ENCODE data around the gene HERC3.

DNA sequence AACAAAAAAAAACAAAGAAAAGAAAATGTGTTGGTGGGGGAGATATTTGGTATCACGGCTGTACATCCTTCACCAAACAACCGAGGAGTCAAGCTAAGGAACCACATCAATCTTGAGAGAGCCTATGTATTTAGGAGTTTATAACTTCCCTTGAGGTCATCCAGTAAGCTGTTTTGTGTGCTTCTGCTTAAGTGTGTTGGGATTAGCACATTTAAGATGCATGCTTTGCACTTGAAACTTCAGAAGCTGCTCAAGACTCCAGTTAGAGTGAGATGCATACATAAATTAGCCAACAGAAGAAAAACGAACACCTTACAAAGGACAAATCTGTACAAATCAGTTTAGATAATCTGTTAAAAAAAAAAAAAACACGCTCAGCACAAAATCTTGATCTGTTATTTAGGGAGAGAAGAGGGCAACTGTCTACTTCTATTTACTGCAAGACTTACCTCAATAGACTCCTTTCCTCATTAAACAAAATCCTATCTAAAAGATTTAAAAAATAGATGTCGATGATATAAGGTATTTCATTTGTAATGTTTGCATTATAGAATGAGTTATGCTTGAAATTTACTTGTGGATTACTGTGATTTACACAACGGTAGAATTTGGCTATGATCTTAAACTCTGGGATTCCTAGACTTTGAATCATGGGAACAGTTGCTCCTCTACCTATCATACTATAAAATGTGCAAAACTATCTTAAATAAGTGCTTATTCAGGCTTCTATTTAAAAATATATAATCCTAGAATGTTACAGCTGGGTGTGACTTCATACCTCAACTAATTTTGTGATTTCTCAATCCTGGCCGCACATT lies 159.2 kb downstream of the HERC3 start:
- TF ChIP-seq ZNF565 (CRISPR knock-in tag; conservative IDR thresholded peaks at IDR 0.05; ENCODE audit: low read depth), result no peak
- TF ChIP-seq, protein P1, sequence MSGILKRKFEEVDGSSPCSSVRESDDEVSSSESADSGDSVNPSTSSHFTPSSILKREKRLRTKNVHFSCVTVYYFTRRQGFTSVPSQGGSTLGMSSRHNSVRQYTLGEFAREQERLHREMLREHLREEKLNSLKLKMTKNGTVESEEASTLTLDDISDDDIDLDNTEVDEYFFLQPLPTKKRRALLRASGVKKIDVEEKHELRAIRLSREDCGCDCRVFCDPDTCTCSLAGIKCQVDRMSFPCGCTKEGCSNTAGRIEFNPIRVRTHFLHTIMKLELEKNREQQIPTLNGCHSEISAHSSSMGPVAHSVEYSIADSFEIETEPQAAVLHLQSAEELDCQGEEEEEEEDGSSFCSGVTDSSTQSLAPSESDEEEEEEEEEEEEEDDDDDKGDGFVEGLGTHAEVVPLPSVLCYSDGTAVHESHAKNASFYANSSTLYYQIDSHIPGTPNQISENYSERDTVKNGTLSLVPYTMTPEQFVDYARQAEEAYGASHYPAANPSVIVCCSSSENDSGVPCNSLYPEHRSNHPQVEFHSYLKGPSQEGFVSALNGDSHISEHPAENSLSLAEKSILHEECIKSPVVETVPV (CRISPR knock-in tag; IDR thresholded peaks at IDR 0.05), result no peak
- TF ChIP-seq TOX (CRISPR knock-in tag; IDR thresholded peaks at IDR 0.05; ENCODE audit: borderline replicate concordance), result no peak
- TF ChIP-seq ARNTL (CRISPR knock-in tag; IDR thresholded peaks at IDR 0.05; ENCODE audit: borderline replicate concordance, low read depth), result no peak
- no peak for TF ChIP-seq ZNF8 (CRISPR knock-in tag; IDR thresholded peaks at IDR 0.05)
- no peak for TF ChIP-seq POU6F1 (CRISPR knock-in tag; IDR thresholded peaks at IDR 0.05; ENCODE audit: borderline replicate concordance, low read depth)
- TF ChIP-seq, protein P2, sequence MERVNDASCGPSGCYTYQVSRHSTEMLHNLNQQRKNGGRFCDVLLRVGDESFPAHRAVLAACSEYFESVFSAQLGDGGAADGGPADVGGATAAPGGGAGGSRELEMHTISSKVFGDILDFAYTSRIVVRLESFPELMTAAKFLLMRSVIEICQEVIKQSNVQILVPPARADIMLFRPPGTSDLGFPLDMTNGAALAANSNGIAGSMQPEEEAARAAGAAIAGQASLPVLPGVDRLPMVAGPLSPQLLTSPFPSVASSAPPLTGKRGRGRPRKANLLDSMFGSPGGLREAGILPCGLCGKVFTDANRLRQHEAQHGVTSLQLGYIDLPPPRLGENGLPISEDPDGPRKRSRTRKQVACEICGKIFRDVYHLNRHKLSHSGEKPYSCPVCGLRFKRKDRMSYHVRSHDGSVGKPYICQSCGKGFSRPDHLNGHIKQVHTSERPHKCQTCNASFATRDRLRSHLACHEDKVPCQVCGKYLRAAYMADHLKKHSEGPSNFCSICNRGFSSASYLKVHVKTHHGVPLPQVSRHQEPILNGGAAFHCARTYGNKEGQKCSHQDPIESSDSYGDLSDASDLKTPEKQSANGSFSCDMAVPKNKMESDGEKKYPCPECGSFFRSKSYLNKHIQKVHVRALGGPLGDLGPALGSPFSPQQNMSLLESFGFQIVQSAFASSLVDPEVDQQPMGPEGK (CRISPR knock-in tag; IDR thresholded peaks at IDR 0.05; ENCODE audit: borderline replicate concordance), result no peak
- TF ChIP-seq ZFP3 (CRISPR knock-in tag; IDR thresholded peaks at IDR 0.05), result no peak
- no peak for TF ChIP-seq CSDC2 (CRISPR knock-in tag; IDR thresholded peaks at IDR 0.05)
- TF ChIP-seq TCF4 (CRISPR knock-in tag; IDR thresholded peaks at IDR 0.05; ENCODE audit: borderline replicate concordance), result no peak

All from SK-N-SH treated with all-trans-retinoic acid at 6 μM for 48 hours (cell line).